ENCODE measurements around the gene PWWP2B. TPM values are rescaled to one million over a fixed set of nuclear protein-coding genes. Genes with fewer than 3 reads are reported as not detected.

Gene PWWP2B
- total and polyA plus RNA-seq, 2 experiments from 2014 or later, result 2.3 to 12.8 TPM

DNA sequence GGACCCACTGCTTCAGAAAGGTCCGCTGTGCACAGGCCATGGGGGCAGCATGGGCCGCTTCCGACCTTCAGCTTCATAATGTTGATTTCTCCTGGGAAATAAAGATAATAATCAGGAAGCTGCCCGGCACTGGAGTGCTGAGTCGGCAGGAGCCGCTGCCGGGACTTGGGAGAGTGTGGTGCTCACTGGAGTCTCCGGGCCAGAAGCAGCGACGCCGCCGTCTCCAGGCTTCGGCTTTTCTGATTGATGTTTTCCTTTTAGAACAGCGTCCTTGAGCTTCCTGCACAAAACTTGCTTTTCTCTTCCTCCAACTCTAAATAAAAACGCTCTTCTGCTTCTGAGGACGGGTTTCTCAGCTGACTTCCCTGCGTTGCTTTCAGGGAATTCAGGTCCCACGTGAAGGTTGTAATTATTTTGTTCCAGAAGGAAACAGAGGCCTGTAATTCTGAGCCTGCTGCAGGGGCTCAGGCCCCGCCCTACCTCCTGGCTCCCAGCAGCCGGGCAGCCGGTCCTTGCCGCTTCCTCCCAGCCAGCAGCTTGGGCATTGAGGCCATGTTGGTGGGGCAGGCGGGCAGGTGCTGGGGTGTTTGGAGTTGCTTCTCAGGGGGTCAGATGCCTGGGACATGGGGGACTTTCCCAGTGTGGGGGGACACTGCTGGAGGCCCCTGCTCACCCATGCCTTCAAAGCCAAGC is 14.7 kb downstream of the PWWP2B start:
- Histone ChIP-seq H3K4me2 (no peak overlapping the region), H3K36me3 (ENCODE audit: insufficient read depth) (no peaks in the 10 kb centered on the region), H2AFZ (no peak overlapping the region), H3K4me1 (ENCODE audit: insufficient read depth) (peaks cover 25% of the 10 kb centered on the region; the same call in 1 of the 2 replicates), H3K79me2 (replicated peaks; ENCODE audit: insufficient read depth) (no peaks in the 10 kb centered on the region), H4K20me1 (replicated peaks; ENCODE audit: insufficient read depth) (no peaks in the 10 kb centered on the region), H3K27ac (ENCODE audit: low read depth) (peak overlapping the region; percentile 74; the same call in 1 of the 2 replicates), H3F3A (replicated peaks; ENCODE audit: low read depth) (no peaks in the 10 kb centered on the region), H3K27me3 (ENCODE audit: insufficient read depth) (no peaks in the 10 kb centered on the region), H3K4me3 (no peak overlapping the region), H3K9me2 (ENCODE audit: insufficient read depth) (no peaks in the 10 kb centered on the region)
- H3K27ac Mint-ChIP-seq, result 0 out of 2 replicates have a peak overlapping the region, but pooled peaks have one; percentile 78
- H3K9me3 Mint-ChIP-seq, result no peaks in the 10 kb centered on the region
- no peak for DNase-seq (ENCODE audit: low spot score)
- peaks cover 22% of the 10 kb centered on the region for H3K27me3 Mint-ChIP-seq (ENCODE audit: insufficient read depth, low read depth, poor library complexity)
- peaks cover 48% of the 10 kb centered on the region for H3K4me1 Mint-ChIP-seq
- peaks cover 4% of the 10 kb centered on the region; the same call in 2 of the 3 replicates for H3K36me3 Mint-ChIP-seq (ENCODE audit: low read depth)
- TF ChIP-seq, protein P1, sequence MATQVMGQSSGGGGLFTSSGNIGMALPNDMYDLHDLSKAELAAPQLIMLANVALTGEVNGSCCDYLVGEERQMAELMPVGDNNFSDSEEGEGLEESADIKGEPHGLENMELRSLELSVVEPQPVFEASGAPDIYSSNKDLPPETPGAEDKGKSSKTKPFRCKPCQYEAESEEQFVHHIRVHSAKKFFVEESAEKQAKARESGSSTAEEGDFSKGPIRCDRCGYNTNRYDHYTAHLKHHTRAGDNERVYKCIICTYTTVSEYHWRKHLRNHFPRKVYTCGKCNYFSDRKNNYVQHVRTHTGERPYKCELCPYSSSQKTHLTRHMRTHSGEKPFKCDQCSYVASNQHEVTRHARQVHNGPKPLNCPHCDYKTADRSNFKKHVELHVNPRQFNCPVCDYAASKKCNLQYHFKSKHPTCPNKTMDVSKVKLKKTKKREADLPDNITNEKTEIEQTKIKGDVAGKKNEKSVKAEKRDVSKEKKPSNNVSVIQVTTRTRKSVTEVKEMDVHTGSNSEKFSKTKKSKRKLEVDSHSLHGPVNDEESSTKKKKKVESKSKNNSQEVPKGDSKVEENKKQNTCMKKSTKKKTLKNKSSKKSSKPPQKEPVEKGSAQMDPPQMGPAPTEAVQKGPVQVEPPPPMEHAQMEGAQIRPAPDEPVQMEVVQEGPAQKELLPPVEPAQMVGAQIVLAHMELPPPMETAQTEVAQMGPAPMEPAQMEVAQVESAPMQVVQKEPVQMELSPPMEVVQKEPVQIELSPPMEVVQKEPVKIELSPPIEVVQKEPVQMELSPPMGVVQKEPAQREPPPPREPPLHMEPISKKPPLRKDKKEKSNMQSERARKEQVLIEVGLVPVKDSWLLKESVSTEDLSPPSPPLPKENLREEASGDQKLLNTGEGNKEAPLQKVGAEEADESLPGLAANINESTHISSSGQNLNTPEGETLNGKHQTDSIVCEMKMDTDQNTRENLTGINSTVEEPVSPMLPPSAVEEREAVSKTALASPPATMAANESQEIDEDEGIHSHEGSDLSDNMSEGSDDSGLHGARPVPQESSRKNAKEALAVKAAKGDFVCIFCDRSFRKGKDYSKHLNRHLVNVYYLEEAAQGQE (IDR thresholded peaks at IDR 0.05; ENCODE audit: unreplicated experiment), result no peak
- TF ChIP-seq ZNF114 (CRISPR knock-in tag; IDR thresholded peaks at IDR 0.05), result no peak
- TF ChIP-seq, protein P2, sequence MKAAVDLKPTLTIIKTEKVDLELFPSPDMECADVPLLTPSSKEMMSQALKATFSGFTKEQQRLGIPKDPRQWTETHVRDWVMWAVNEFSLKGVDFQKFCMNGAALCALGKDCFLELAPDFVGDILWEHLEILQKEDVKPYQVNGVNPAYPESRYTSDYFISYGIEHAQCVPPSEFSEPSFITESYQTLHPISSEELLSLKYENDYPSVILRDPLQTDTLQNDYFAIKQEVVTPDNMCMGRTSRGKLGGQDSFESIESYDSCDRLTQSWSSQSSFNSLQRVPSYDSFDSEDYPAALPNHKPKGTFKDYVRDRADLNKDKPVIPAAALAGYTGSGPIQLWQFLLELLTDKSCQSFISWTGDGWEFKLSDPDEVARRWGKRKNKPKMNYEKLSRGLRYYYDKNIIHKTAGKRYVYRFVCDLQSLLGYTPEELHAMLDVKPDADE (IDR thresholded peaks at IDR 0.05), result no peak
- no peak for TF ChIP-seq EZH2phosphoT487 (IDR thresholded peaks at IDR 0.05; ENCODE audit: unreplicated experiment)
- no peak for TF ChIP-seq NANOG (IDR thresholded peaks at IDR 0.05; ENCODE audit: borderline replicate concordance)
- no peak for TF ChIP-seq STAT1 (IDR thresholded peaks at IDR 0.05; ENCODE audit: unreplicated experiment)
- TF ChIP-seq POLR2AphosphoS5 (IDR thresholded peaks at IDR 0.05; ENCODE audit: low read depth), result no peak
- TF ChIP-seq, protein P3, sequence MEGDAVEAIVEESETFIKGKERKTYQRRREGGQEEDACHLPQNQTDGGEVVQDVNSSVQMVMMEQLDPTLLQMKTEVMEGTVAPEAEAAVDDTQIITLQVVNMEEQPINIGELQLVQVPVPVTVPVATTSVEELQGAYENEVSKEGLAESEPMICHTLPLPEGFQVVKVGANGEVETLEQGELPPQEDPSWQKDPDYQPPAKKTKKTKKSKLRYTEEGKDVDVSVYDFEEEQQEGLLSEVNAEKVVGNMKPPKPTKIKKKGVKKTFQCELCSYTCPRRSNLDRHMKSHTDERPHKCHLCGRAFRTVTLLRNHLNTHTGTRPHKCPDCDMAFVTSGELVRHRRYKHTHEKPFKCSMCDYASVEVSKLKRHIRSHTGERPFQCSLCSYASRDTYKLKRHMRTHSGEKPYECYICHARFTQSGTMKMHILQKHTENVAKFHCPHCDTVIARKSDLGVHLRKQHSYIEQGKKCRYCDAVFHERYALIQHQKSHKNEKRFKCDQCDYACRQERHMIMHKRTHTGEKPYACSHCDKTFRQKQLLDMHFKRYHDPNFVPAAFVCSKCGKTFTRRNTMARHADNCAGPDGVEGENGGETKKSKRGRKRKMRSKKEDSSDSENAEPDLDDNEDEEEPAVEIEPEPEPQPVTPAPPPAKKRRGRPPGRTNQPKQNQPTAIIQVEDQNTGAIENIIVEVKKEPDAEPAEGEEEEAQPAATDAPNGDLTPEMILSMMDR (conservative IDR thresholded peaks at IDR 0.05; ENCODE audit: low read depth in 2 of 2), result no peak
- TF ChIP-seq ZNF331 (CRISPR knock-in tag; IDR thresholded peaks at IDR 0.05; ENCODE audit: low read depth), result no peak
- TF ChIP-seq, protein P4, sequence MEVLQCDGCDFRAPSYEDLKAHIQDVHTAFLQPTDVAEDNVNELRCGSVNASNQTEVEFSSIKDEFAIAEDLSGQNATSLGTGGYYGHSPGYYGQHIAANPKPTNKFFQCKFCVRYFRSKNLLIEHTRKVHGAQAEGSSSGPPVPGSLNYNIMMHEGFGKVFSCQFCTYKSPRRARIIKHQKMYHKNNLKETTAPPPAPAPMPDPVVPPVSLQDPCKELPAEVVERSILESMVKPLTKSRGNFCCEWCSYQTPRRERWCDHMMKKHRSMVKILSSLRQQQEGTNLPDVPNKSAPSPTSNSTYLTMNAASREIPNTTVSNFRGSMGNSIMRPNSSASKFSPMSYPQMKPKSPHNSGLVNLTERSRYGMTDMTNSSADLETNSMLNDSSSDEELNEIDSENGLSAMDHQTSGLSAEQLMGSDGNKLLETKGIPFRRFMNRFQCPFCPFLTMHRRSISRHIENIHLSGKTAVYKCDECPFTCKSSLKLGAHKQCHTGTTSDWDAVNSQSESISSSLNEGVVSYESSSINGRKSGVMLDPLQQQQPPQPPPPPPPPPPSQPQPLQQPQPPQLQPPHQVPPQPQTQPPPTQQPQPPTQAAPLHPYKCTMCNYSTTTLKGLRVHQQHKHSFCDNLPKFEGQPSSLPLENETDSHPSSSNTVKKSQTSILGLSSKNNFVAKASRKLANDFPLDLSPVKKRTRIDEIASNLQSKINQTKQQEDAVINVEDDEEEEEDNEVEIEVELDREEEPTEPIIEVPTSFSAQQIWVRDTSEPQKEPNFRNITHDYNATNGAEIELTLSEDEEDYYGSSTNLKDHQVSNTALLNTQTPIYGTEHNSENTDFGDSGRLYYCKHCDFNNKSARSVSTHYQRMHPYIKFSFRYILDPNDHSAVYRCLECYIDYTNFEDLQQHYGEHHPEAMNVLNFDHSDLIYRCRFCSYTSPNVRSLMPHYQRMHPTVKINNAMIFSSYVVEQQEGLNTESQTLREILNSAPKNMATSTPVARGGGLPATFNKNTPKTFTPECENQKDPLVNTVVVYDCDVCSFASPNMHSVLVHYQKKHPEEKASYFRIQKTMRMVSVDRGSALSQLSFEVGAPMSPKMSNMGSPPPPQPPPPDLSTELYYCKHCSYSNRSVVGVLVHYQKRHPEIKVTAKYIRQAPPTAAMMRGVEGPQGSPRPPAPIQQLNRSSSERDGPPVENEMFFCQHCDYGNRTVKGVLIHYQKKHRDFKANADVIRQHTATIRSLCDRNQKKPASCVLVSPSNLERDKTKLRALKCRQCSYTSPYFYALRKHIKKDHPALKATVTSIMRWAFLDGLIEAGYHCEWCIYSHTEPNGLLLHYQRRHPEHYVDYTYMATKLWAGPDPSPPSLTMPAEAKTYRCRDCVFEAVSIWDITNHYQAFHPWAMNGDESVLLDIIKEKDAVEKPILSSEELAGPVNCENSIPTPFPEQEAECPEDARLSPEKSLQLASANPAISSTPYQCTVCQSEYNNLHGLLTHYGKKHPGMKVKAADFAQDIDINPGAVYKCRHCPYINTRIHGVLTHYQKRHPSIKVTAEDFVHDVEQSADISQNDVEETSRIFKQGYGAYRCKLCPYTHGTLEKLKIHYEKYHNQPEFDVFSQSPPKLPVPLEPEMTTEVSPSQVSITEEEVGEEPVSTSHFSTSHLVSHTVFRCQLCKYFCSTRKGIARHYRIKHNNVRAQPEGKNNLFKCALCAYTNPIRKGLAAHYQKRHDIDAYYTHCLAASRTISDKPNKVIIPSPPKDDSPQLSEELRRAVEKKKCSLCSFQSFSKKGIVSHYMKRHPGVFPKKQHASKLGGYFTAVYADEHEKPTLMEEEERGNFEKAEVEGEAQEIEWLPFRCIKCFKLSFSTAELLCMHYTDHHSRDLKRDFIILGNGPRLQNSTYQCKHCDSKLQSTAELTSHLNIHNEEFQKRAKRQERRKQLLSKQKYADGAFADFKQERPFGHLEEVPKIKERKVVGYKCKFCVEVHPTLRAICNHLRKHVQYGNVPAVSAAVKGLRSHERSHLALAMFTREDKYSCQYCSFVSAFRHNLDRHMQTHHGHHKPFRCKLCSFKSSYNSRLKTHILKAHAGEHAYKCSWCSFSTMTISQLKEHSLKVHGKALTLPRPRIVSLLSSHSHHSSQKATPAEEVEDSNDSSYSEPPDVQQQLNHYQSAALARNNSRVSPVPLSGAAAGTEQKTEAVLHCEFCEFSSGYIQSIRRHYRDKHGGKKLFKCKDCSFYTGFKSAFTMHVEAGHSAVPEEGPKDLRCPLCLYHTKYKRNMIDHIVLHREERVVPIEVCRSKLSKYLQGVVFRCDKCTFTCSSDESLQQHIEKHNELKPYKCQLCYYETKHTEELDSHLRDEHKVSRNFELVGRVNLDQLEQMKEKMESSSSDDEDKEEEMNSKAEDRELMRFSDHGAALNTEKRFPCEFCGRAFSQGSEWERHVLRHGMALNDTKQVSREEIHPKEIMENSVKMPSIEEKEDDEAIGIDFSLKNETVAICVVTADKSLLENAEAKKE (CRISPR knock-in tag; IDR thresholded peaks at IDR 0.05), result no peak
- TF ChIP-seq EZH2 (IDR thresholded peaks at IDR 0.05; ENCODE audit: low read depth, unreplicated experiment), result no peak
- TF ChIP-seq JUNB (IDR thresholded peaks at IDR 0.05; ENCODE audit: unreplicated experiment), result no peak
- TF ChIP-seq CREB1 (CRISPR knock-in tag; IDR thresholded peaks at IDR 0.05; ENCODE audit: low read depth), result no peak
- ATAC-seq, result no peak
- H3K4me3 Mint-ChIP-seq, result no peak overlapping the region; the same call in 2 of the 3 replicates
